ENCODE results near the gene PPP6R2.

DNA sequence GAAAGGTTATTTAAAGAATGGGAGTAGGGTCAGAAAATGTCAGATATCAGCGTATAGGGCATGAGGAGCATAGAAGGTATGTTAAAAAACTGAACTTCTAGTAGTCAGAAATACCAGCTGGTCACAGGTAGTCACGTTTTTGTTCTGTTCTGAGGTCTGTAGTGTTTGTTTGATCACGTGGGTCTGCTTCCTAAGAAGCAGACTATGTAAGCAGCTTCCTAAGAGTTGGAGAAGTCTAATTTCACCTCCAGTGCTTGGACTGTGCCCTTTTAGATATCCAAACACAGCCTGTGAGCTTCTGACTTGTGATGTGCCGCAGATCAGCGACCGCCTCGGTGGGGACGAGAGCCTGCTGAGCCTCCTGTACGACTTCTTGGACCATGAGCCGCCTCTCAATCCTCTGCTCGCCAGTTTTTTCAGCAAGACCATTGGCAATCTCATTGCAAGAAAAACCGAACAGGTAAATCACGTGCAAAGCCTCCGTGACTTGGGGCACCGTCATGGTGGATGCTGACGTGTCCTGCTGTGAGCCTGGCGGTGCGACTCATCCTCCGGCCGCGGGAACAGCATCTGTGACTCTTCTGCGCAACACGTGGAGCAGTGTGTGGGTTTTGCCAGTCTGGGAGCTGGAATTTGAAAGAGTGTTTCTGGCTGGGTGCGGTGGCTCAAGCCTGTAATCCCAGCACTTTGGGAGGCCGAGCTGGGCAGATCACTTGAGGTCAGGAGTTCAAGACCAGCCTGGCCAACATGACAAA, 63.5 kb downstream of the PPP6R2 start:
- TF ChIP-seq CTCF (IDR thresholded peaks at IDR 0.05; ENCODE audit: low read depth, low read length) (no peak), POLR2A (IDR thresholded peaks at IDR 0.05; ENCODE audit: extremely low read depth, insufficient read length) (no peak), MYC (IDR thresholded peaks at IDR 0.05; ENCODE audit: low read depth, low read length) (no peak)
- TF ChIP-seq, protein P1, sequence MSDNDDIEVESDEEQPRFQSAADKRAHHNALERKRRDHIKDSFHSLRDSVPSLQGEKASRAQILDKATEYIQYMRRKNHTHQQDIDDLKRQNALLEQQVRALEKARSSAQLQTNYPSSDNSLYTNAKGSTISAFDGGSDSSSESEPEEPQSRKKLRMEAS (IDR thresholded peaks at IDR 0.05; ENCODE audit: low read depth, low read length) = no peak

Data from NB4 (cell line).